Sigmoid colon (tissue), 4 donors: ENCODE measurements around the gene GLP2R.

Experiments used
- CTCF ChIP-seq, 4 experiments: fragments of 450-650 bp in 3 of 4; fragments of 200-600 bp in 1 of 4; IDR thresholded peaks; one replicate each; pipeline ENCODE4 v1.5.1; 2016 to 2019; ENCODE audit warnings: antibody characterized with exemption in 4 of 4, mild to moderate bottlenecking in 3 of 4, moderate library complexity in 2 of 4
- POLR2A ChIP-seq, 2 donors: fragments of 450-650 bp; IDR thresholded peaks; one replicate each; pipeline ENCODE4 v1.6.1; 2016; ENCODE audit warnings: antibody characterized with exemption in 2 of 2, mild to moderate bottlenecking in 2 of 2, moderate library complexity in 2 of 2
- POLR2AphosphoS5 ChIP-seq, 4 donors: sonication (generic); formaldehyde crosslinking; IDR thresholded peaks; one replicate each; pipeline ENCODE4 v1.6.1; 2017; ENCODE audit warnings: antibody characterized with exemption in 4 of 4

DNA sequence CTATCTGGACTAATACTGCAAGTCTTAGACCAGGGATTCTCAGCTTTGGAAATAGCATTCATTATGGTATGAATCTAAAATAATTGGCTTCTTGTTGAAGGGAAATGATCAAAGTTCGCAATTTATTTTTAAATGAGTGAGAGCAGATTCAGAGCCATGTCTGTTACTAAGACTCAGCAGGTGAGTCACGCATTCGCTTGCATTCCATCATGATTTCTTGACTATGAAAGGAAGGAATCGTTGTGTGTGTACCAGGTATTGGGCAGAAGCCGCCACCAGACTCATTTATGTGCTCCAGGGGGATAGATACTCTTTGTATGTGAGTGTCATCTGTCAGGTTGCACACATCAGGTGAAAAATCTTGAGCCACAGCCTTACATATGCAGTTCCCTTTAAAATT is 14.6 kb upstream of the GLP2R start:
- no peak for TF ChIP-seq POLR2A (IDR thresholded peaks at IDR 0.05)
- TF ChIP-seq CTCF (IDR thresholded peaks at IDR 0.05), result no peak
- no peak for TF ChIP-seq POLR2AphosphoS5 (IDR thresholded peaks at IDR 0.05)
